Measurements from ENCODE around the gene SNTB2.
"Not testable (repeated sequence)": the region's sequence is repeated elsewhere in the genome, so short reads cannot be mapped to it uniquely, and the experiment has no call there.

SNTB2 gene

DNA sequence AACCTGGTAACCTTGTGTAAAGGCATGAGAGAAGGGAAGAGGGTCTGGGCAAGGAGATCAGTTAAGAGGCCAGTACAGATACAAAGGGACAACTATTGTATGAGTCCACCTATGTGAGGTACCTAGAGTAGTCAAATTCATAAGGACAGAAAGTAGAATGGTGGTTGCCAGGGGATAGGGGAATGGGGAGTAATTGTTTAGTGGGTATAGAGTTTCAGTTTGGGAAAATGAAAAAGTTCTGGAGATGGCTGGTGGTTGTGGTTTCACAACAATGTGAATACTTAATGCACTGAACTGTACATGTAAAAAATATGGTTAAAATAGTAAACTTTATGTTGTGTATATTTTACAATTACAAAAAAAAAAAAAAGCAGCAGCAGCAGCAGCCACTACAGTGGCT is 49.4 kb downstream of the SNTB2 start:
- DNase-seq (ENCODE audit: low spot score) = no peak

DNA sequence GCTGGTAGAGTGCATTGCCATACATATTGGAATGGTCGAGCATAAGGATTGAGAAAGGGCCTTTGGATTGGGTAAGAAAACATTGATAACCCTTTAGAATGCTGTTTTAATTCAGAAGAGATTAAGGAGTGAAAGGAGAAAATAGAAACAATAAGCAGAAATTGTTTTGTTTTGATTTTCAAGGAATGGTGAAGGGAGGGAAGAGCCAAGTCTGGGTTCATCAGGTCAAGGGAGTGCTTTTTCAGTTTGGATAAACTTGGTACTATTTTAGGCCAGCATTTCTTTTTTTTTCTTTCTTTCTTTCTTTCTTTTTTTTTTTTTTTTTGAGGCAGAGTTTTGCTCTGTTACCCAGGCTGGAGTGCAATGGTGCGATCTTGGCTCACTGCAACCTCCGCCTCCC is 50.3 kb downstream of the SNTB2 start:
- no peak for DNase-seq (ENCODE audit: low spot score)

DNA sequence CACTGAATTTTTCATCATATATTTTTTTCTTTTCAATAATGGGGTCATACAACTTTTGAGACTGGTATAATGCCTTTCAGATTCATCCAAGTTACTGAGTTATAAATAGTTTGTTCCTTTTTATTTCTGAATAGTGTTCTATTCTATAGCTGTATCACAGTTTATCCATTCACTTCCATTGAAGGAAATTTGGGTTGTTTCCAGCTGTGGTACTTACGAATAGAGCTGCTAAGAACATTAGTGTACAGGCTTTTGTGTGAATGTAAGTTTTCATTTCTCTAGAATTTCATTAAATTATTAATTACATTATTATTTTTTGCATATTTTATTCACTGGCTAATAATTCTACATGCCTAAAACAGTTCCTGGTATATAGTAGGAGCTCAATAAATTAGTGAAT is 52.9 kb downstream of the SNTB2 start:
- DNase-seq (ENCODE audit: low spot score) = no peak

DNA sequence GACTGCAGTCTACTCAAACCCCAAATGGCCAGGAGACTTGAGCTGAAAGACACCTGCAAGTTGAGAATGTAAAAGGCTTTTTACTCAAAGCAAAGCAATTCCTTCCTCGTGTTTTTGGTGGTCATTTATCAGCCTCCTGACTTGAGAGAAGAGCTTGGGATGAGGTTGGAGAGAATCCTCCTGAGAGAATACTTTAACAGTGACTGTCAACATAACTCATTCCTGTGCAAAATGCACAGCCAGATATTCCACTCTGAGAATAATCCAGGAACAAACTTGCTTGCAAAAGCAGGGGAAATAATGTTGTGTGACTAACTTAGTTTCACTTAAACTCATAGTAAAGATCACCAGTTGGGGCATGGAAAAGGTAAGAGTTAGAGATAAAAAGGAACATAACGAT is 53.4 kb downstream of the SNTB2 start:
- DNase-seq (ENCODE audit: low spot score) = no peak

DNA sequence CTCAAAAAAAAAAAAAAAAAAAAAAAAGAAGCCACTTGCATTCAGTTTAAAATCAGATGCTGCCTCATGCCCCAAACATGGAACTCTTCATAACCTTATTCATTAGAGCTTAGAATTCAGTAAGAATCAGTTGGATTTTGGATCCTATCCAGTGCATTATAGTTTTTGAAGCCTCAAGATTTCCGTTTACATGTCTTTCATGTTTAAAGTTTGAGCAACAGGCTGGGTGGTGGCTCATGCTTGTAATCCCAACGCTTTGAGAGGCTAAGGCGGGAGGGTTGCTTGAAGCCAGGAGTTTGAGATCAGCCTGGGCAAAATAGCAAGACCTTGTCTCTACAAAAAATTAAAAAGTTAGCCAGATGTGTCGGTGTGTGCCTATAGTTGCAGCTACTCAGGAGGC is 55.0 kb downstream of the SNTB2 start:
- DNase-seq (ENCODE audit: low spot score) = no peak

DNA sequence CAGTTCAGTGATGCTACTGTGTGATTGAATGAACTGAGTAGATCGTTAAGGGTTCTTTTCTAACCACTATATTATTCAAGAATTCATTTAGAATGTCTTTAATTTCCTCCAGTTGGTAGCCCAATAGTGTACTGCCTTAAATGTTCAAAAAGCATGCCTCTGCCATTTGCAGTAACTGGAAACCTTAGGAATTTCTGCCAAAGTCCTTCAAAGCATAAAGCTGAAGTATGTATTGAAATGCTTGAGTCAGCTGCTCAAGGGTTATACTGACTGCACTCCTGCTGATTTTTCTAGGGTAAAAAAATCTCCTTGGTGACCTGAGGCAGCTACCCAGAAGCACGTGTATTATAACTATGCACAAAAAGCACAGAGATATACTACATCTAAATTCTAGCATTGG is 56.5 kb downstream of the SNTB2 start:
- DNase-seq (ENCODE audit: low spot score) = no peak

DNA sequence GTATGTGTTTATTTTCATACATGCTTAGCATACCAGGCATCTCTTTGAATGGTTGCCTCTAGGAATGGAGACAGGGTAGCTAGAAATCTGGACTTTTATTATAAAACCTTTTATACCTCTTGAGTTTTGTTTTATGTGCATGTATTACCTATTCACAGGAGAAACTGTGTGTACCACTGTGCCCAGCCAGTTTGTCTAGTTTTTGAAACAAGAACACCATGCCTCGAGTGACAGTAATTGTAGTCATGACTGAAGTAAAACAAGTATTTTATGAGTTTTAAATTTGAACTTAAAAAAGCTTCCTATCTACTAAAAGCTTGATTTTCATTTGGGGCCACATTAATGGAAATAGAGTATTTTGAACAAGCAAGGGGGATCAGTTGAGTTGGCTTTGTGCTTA is 57.4 kb downstream of the SNTB2 start:
- DNase-seq (ENCODE audit: low spot score) = no peak

DNA sequence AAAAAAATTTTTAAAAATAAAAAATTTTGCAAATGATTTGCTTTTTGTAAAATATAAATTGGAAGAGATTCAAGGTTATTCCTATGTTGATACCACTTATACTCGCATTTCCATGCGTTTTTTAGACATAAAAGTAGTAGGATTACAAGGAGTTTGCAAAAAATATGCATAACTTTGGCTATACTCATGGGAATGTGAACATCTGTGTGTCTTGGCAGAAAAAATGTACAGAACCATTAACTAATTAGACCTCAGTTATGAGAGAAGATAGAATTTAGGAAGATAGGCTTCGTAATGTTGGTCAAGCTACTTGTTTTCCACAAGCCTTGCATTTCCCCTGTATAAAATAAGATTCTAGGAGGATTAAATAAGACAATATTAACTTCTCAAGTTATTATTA is 63.1 kb downstream of the SNTB2 start:
- no peak for DNase-seq (ENCODE audit: low spot score)

- no peak for DNase-seq (ENCODE audit: low spot score)
Observed at GRCh38 chr16:69253870-69254341, 66.9 kb downstream of the SNTB2 start.

DNA sequence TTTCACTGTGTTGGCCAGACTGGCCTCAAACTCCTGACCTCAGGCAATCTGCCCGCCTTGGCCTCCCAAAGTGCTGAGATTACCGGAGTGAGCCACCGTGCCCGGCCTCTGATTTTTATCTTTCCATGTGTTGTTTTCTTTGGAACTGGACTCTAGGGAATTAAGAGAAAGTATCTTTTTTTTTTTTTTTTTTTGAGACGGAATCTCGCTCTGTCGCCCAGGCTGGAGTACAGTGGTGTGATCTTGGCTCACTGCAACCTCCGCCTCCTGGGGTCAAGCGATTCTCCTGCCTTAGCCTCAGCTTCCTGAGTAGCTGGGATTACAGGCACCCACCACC is 72.4 kb downstream of the SNTB2 start:
- not testable (repeated sequence) for DNase-seq (ENCODE audit: low spot score)

DNA sequence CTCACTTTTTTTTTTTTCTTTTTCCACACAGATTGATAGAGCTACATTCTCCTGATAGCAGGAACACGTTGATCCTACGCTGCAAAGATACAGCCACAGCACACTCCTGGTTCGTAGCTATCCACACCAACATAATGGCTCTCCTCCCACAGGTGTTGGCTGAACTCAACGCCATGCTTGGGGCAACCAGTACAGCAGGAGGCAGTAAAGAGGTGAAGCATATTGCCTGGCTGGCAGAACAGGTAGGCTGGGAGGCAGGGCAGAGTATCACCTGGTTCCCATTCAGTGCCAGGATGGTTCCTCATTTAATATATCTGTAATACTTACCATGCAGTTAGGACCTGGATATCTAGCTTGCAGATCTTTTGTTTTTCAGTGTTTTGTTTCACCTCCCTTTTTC is 73.1 kb downstream of the SNTB2 start:
- no peak for DNase-seq (ENCODE audit: low spot score)

- no peak for DNase-seq (ENCODE audit: low spot score)
Observed at GRCh38 chr16:69260506-69260905, 73.5 kb downstream of the SNTB2 start.

DNA sequence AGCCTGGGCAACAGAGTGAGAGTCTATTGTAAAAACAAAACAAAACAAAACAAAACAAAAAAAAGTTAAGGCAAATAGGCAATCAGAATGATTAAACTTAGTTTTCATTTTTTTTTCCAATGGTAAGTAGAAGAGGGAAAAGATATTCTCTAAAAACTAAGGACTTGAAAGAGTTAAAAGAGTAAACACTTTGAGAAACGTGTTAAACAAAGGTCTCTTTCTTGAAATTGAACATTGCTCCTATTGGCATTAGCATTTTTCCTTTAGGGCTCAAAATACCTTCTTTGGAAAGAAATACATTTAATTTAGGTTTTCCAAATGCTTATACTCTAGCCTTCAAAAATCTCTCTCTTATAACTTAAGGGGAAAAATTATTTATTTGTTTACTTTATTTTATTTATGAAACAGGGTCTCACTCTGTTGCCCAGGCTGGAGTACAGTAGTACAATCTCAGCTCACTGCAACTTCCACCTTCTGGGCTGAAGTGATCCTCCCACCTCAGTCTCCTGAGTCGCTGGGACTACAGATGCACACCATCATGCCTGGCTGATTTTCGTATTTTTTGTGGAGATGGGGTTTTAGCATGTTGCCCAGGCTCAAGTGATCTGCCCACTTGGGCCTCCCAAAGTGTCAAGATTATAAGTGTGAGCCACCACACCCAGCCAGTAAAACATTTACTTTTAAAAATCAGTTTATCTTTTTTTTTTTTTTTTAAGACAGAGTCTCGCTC is 79.5 kb downstream of the SNTB2 start:
- DNase-seq (ENCODE audit: low spot score) = no peak

- no peak for DNase-seq (ENCODE audit: low spot score)
Observed at GRCh38 chr16:69267633-69268032, 80.7 kb downstream of the SNTB2 start.

GRCh38 chr16:69270395-69270794 is 83.4 kb downstream of the SNTB2 start:
- no peak for DNase-seq (ENCODE audit: low spot score)

- DNase-seq (ENCODE audit: low spot score) = no peak
Observed at GRCh38 chr16:69270831-69271230, 83.9 kb downstream of the SNTB2 start.

DNA sequence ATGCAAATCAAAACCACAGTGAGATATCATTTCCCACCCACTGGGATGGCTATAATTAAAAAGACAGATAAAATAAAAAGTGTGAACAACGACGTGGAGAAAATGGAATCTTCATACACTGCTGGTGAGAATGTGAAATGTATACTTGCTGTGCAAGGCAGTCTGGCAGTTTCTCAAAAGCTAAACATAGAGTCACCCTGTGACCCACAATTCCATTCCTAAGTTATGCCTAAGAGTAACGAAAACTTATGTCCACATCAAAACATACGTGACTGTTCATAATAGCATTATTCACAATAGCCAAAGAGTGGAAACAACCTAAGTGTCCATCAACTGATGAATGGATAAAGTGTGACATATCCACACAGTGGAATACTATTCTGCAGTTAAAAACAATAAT is 86.0 kb downstream of the SNTB2 start:
- DNase-seq (ENCODE audit: low spot score) = no peak

- no peak for DNase-seq (ENCODE audit: low spot score)
Observed at GRCh38 chr16:69274699-69275235, 87.8 kb downstream of the SNTB2 start.

GRCh38 chr16:69276148-69277115 is 89.5 kb downstream of the SNTB2 start:
- no peak for DNase-seq (ENCODE audit: low spot score)

GRCh38 chr16:69277413-69277812 is 90.4 kb downstream of the SNTB2 start:
- no peak for DNase-seq (ENCODE audit: low spot score)

DNA sequence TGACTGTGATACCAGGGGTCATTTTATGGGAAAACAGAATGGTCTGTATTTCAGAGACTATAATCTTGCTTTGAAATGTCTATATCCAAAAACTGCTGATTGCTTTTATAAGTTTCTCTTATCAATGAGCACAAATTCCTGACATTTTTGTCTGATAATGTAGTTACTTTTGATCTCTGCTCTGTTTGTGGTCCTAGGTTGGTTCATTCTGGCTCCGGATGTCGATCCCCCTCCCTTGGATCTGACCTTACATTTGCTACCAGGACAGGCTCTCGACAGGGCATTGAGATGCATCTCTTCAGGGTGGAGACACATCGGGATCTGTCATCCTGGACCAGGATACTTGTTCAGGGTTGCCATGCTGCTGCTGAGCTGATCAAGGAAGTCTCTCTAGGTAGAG is 96.9 kb downstream of the SNTB2 start:
- DNase-seq (ENCODE audit: low spot score) = no peak

DNA sequence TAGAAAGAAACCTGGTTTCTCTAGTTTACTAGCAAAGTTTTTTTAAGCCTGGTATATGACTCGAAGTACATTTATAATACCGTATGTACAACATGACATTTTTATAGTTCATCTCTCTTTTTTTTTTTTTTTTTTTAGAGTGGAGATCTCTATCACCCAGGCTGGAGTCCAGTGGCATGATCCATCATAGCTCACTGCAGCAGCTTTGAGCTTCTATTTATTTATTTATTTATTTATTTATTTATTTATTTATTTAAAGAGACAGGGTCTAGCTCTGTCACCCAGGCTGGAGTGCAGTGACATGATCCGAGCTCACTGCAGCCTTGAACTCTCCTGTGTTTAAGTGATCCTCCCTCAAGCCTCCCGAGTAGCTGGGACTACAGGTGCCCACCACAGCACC is 98.3 kb downstream of the SNTB2 start:
- DNase-seq (ENCODE audit: low spot score) = no peak

Measured in CD4-positive, alpha-beta T cell treated with Interleukin-2 at 100 ng/mL for 4 hours (primary cell).